GM08714 (cell line): ENCODE results near the gene FAM50B.

Experiments used
- H3K4me3 ChIP-seq: fragments of 200-500 bp; sonication (Bioruptor generic); 2 replicates; pipeline ENCODE4 v1.5.1; 2014; ENCODE audit warnings: mild to moderate bottlenecking, low read length, inconsistent platforms
- ZNF274 ChIP-seq: IDR thresholded peaks from 2 replicates; pipeline ENCODE4 v1.6.1; 2012; ENCODE audit warnings: mild to moderate bottlenecking, low read depth, low read length

The FAM50B gene

DNA sequence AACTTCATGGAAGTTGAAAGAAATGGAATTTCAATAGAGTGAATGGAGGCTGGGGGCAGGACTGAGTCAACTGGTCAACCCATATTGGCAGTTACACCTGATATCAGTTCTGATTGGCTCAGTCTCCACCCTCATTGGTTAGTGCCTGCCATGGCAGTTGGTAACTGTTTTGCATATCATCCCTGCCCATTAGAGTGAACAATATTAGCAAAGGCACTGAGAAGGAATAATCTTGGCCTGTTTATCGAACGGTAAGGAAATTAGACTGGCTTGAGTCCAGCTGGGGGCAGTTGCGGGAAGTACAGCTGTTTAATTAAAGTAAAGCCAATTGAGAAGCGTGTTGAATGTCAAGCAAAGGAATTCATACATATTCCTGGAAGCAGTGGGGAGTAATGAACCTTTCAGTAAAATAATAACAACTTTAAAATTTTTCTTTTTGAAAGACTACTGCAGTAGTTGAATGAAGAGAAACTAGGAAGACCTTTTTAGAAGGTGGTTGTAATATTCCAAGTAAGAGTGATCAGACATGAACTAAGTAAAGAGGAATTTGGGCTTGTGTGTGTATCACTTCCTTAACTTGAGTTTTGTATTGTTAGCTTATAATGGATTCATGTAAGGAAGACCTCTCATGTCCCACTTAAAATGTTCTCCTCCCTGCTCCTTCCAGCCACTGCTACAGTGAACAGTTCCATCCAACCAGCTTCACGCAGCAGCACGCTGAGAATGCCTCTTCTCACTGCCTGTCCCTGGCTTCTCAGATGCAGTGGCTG is 17.2 kb upstream of the FAM50B start:
- TF ChIP-seq ZNF274, result no peak
- H3K4me3 ChIP-seq, result no peak overlapping the region

DNA sequence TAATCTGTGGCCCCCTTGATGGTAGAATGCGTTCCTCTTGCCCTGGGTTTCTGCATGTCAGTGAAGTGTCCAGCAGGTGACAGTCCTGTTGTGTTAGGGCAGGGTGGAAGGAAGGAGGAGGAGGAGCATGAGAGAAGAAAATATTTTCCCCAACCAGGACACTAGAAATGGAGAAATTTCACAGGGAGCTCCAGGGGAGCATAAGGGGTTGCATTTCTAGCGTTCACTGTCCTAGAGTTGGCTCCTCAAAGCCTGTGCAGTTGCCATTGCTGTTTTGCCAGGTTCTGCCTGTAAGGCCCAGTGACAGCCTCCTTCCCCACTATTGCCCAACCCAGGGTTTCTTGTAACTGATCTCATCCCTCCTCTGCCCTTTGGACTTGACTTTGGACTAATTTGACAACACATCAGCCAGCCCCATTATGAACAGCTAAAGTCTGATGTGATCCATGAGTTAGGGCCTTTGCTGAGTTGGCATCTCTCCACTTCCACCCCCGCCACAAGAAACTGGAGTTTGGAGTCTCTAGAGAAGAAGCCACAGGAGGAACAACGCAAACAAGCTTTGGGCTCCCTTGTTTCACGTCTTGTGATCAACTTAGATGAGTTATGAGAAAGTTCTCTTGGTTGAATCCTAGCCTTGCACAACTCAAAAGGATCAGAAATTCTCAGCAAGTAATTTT is 14.0 kb upstream of the FAM50B start:
- TF ChIP-seq ZNF274, result no peak
- H3K4me3 ChIP-seq, result no peak overlapping the region

DNA sequence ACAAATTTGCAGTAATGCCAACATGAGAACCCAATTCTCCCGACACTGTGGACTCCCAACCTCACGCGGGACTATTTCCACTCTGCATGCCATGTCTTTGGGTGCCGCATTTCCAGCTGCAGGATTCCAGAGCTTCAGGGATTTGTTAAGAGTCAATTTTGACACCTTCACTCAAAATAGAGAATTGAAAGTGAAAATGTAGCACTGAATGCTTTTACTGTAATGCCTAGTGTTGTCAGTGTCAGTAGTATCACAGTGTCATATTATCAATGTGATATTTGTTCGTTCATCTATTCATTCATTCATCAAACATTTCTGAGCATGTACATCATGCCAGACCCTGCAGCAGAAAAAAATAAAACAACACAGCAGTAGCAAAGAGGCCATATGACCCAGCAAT is 13.4 kb upstream of the FAM50B start:
- no peak overlapping the region for H3K4me3 ChIP-seq
- no peak for TF ChIP-seq ZNF274

DNA sequence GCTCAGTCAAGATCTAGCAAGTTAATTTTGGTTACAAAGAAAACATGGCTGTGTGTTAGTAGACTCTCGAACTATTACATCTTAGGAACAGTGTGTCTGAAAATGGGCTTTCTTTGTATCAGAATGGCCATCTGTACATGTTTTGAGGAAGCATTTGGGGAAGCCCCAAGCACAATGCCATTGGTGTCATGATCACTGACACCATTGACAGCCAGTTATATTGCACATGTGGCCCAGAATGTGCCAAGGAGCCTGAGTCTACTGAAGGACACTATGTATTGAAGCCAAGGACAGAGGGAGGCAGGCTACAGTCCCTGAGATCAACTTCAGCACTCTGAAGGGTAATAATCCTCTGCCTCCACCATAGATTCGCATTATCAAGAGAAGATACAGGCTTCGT is 12.6 kb upstream of the FAM50B start:
- no peak for TF ChIP-seq ZNF274
- H3K4me3 ChIP-seq, result no peak overlapping the region

DNA sequence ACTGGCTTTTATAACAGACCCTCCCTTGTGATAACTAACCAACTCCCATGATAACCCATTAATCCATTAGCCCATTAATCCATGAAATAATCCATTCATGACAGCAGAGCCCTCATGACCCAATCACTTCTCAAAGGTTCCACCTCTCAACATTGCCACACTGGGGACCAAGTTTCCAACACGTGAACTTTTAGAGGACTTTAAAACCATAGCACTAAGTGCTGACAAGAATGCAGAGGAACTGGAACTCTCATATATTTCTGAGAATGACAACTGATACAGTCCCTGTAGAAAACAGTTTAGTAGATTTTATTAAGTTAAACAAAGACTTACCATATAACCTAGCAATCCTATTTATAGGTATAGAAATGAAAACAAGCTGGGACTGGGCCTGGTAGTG is 11.4 kb upstream of the FAM50B start:
- TF ChIP-seq ZNF274, result no peak
- H3K4me3 ChIP-seq, result no peak overlapping the region

DNA sequence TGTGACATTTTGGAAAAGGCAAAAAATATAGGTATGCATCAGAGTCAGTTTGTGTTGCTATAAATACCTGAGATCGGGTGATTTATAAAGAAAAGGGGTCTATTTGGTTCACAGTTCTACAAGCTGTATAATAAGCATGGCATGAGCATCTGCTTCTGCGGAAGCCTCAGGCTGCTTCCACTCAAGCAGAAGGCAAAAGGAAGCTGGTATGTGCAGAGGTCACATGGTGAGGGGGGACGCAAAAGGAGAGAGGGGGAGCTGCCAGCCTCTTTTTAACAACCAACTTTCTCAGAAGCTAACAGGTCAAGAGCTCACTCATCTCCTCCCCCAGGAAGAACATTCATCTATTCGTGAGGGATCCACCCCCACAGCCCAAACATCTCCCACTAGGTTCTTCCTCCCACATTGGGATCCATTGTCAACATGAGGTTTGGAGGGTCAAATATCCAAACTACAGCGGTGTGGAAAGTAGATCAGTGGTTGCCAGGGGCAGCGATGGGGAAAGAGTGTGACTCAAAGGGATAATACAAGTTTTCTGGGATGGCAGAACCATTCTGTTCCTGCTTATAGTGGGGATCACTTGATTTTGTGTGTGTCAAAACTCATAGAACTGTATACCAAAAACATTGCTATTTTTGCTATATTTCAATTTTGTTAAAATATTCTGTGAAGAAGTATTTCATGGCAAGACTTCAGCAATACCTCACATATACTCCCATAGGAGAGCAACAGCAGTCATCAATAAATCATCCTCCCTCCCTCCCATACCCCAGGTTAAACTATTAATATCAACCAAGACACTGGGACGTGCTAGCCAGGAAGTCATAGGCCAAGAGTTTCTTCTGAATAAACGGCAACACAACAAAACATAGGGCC is 9.9 kb upstream of the FAM50B start:
- no peak for TF ChIP-seq ZNF274

DNA sequence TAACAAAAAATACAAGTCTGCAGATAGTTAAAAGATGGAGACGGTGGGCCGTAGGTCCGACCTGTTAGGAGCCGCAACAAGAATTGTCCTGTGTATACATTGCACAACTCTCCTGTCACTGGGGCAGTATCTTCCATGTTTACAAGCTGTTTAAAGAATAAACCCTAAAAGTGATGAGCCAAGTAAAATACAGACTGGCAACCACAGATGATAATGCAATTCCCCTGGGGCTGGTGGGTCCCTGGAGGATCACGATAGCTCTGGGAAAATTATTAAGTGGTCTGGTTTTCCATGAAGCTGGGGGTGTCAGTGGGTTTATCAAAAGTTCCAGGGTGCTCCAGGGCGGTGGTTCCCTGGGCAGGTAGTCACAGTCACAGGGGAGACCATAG is 8.1 kb upstream of the FAM50B start:
- no peak overlapping the region for H3K4me3 ChIP-seq
- no peak for TF ChIP-seq ZNF274

More for the DNA sequence above, 9.9 kb upstream of the FAM50B start:
- no peak overlapping the region for H3K4me3 ChIP-seq

DNA sequence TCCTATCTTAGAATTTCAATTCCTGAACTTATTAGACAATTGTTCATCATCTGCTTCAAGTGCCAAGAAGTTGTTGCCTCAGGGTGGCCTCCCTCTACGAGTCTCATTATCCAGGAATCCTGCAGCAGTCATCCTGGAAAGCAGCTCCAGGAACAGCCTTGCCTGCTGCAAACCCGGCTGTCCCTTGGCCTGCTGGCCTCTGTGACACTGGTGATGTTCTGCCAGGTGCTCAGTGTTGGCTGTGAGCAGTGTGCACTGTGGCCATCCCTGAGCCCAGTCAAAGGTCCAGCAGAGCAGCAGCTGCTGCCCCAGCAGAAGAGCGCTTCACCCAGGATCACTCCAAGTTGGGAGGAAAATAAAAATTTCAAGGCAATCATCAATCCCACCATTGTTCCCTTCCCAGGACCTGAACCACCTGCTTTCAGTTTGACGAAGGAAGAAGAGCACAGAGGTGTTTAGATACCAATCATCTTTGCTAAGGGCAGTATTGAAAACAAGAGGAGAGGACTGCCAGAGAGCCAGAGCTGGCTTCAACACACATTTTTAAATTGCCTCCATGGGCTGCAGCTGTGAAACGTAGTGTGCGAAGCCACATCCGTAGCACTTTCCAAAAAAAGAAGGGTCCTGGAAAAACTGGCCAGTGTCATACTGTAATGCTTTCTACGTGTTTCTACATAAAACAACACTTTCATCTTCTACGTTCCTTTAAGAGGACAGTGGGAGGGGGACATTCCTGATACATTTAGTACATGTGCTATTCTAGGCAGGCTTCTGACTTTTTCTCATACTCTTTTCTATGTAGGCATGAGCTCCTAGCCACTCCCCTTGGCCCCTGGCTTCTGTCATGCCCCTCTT is 7.2 kb upstream of the FAM50B start:
- TF ChIP-seq ZNF274, result no peak

DNA sequence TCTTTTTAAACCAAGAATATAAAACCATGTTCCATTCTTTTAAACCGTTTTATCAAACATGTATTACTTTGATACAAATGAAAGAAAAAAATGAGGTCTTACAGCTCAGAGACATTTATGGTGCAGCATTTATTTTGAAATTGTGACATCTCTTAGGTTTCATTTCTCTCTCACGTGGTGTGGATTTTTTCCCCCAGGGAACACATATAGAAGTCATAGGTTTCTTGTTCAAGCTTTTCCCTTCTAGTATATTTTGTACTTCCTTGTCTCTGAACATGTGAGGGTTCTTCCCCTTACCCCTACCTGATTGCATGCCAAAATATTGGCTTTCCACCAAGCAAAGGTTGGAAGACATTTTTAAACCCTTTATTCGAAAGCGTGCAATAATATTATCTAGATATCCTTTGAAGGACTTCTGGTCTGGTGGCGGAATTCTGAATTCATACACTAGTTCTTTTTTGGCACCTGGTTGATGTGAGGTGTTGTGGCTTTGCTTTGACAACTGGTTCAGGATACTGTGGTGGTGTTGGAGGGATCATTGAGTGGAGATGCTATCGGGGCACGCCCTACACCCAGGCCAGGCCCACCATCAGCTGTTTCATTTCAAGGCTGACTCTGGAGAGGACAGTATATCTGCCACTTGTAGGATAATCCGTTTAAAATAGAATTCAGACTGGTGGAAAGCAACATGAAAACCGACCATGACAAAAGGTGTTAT is 5.6 kb upstream of the FAM50B start:
- H3K4me3 ChIP-seq, result no peak overlapping the region

More for the DNA sequence above, 7.2 kb upstream of the FAM50B start:
- no peak overlapping the region for H3K4me3 ChIP-seq

DNA sequence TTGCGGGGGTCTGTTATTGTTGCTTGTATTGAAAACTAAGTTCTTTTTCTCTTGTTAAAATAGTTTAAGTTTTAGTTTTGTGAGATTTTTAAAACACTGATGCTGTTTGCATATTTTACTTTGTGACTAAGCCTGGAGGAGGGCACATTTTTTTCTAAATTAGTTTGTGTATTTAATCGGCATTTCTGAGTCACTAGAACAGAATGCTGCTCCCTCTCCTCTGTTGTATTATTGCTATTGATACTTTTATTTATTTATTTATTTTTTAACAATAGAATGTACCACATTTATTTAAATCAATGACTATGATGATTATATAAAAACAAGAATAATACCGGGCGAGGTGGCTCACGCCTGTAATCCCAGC is 5.1 kb upstream of the FAM50B start:
- TF ChIP-seq ZNF274, result no peak
- no peak overlapping the region for H3K4me3 ChIP-seq

More for the DNA sequence above, 5.6 kb upstream of the FAM50B start:
- TF ChIP-seq ZNF274, result no peak

DNA sequence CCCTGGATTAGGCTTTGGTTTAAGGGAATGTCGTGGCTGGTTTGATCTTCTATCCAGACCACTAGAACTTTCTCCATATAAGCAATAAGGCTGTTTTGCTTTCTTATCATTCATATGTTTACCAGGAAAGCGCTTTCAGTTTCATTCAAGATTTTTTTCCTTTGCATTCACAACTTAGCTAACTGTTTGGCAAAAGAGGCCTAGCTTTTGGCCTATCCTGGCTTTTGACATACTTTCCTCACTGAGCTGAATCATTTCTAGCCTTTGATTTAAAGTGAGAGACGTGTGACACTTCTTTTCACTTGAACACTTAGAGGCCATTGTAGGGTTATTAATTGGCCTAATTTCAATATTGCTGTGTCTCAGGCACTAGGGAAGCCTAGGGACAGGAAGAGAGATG is 1.7 kb upstream of the FAM50B start:
- no peak overlapping the region for H3K4me3 ChIP-seq
- no peak for TF ChIP-seq ZNF274

DNA sequence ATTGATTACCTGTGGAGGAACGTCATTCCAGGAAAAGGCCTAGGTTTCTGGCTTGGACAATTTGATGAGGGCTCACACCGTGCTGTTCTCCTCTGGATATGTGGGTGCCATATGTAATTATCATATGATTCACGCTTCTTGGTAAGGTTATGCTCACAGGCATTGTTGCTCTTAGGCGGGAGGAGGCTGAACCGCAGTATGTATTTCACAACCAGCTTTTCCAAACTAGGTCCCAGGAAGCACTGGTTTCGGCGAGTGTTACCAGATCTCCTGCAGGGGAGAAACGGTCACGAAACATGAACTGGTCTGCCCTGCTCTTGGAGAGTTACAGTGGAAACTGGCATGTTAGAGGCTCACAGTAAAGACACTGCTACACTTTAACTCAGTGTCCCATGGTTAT is 793 bp upstream of the FAM50B start:
- no peak for TF ChIP-seq ZNF274
- H3K4me3 ChIP-seq, result peak overlapping the region; percentile 24; the same call in 1 of the 2 replicates
